ENCODE results near the gene KIAA0825.

- TF ChIP-seq CTCF (IDR thresholded peaks at IDR 0.05; ENCODE audit: low read depth, low read length) (no peak), EZH2phosphoT487 (IDR thresholded peaks at IDR 0.05; ENCODE audit: low read depth) (no peak)
Observed at GRCh38 chr5:94268226-94268625, 350.2 kb downstream of the KIAA0825 start.
